Glutamatergic neuron (in vitro differentiated cells): ENCODE results near the gene LCOR. TPM values are rescaled to one million over a fixed set of nuclear protein-coding genes. Genes with fewer than 3 reads are reported as not detected.
A peak's percentile ranks its signal among the peaks of the same experiment; 100 is the strongest.

Source experiments
- DNase-seq: peaks from one replicate; pipeline ENCODE4 v3.0.0; 2022
- H3K27ac Mint-ChIP-seq: one replicate; pipeline ENCODE4 v1.8.0; 2020; ENCODE audit warnings: mild to moderate bottlenecking, mixed read lengths, inconsistent platforms; ENCODE audit not compliant: unreplicated experiment
- H3K27me3 Mint-ChIP-seq: one replicate; pipeline ENCODE4 v1.8.0; 2020; ENCODE audit warnings: mild to moderate bottlenecking, moderate library complexity, mixed read lengths, inconsistent platforms; ENCODE audit not compliant: unreplicated experiment
- H3K36me3 Mint-ChIP-seq: one replicate; pipeline ENCODE4 v1.8.0; 2020; ENCODE audit warnings: mild to moderate bottlenecking, mixed read lengths, inconsistent platforms; ENCODE audit not compliant: unreplicated experiment
- H3K4me1 Mint-ChIP-seq: one replicate; pipeline ENCODE4 v1.8.0; 2020; ENCODE audit warnings: mild to moderate bottlenecking, low read depth, mixed read lengths, inconsistent platforms; ENCODE audit not compliant: unreplicated experiment
- H3K4me3 Mint-ChIP-seq: one replicate; pipeline ENCODE4 v1.8.0; 2020; ENCODE audit warnings: mild to moderate bottlenecking, mixed read lengths, inconsistent platforms; ENCODE audit not compliant: unreplicated experiment
- H3K9me3 Mint-ChIP-seq: one replicate; pipeline ENCODE4 v1.8.0; 2020; ENCODE audit warnings: mild to moderate bottlenecking, moderate library complexity, mixed read lengths, inconsistent platforms; ENCODE audit not compliant: unreplicated experiment
- CTCF ChIP-seq: fragments of 200-600 bp; sonication (generic); IDR thresholded peaks from one replicate; pipeline ENCODE4 v1.5.0; 2021; ENCODE audit not compliant: partially characterized antibody, unreplicated experiment
- long read RNA-seq: library from polyadenylated mRNA; unstranded; transcript quantifications from one replicate; pipeline ENCODE4 v2.0.0, GENCODE V29; 2020; ENCODE audit not compliant: unreplicated experiment
- total RNA-seq: library from RNA; stranded (reverse); fragmentation: NEBNext Ultra II Directional; extraction: Animal tissue kit (Norgen Biotek cat#: 25700); gene quantifications from one replicate; pipeline ENCODE4 v1.2.1, GENCODE V29; 2021; ENCODE audit not compliant: unreplicated experiment

The LCOR gene
- total RNA-seq = 132 TPM
- long read RNA-seq, partial matches to known transcripts = 1 of 13 reads
- long read RNA-seq, other reads (novel, unspliced or antisense) = 12 of 13 reads

- peaks cover 14% of the 10 kb centered on the region for H3K27me3 Mint-ChIP-seq
- peaks cover 15% of the 10 kb centered on the region for H3K4me1 Mint-ChIP-seq
- DNase-seq = peak; percentile 77
- no peak for TF ChIP-seq CTCF
- peaks cover 13% of the 10 kb centered on the region for H3K9me3 Mint-ChIP-seq
- H3K27ac Mint-ChIP-seq = peak within 1 kb of the TSS; percentile 89
- no peaks in the 10 kb centered on the region for H3K36me3 Mint-ChIP-seq
- H3K4me3 Mint-ChIP-seq = peak within 1 kb of the TSS; percentile 88
Measured at GRCh38 chr10:96831867-96832720, at the start of gene LCOR. Gene LCOR, plus strand, starts transcription at chr10:96832298. Its CDS starts 116,760 bp downstream, at chr10:96949058.

GRCh38 chr10:96784253-96784652, 47.8 kb upstream of the LCOR start:
- TF ChIP-seq CTCF = no peak
- Mint-ChIP-seq H3K36me3 (no peaks in the 10 kb centered on the region), H3K4me1 (no peaks in the 10 kb centered on the region), H3K27ac (no peak overlapping the region), H3K9me3 (peaks cover 2% of the 10 kb centered on the region), H3K27me3 (no peaks in the 10 kb centered on the region), H3K4me3 (no peak overlapping the region)
- DNase-seq = no peak

GRCh38 chr10:96789571-96790108, 42.5 kb upstream of the LCOR start:
- Mint-ChIP-seq H3K27ac (no peak overlapping the region), H3K9me3 (peaks cover 4% of the 10 kb centered on the region), H3K4me3 (no peak overlapping the region), H3K4me1 (no peaks in the 10 kb centered on the region), H3K36me3 (no peaks in the 10 kb centered on the region), H3K27me3 (peaks cover 1% of the 10 kb centered on the region)
- TF ChIP-seq CTCF = no peak
- DNase-seq = no peak

- Mint-ChIP-seq H3K36me3 (no peaks in the 10 kb centered on the region), H3K9me3 (peaks cover 4% of the 10 kb centered on the region), H3K4me3 (no peak overlapping the region), H3K27ac (no peak overlapping the region), H3K27me3 (peaks cover 1% of the 10 kb centered on the region), H3K4me1 (no peaks in the 10 kb centered on the region)
- DNase-seq = no peak
- TF ChIP-seq CTCF = no peak
Measured at GRCh38 chr10:96791902-96792301, 40.2 kb upstream of the LCOR start.
